Measurements from ENCODE around the gene WDR37. TPM values are rescaled to one million over a fixed set of nuclear protein-coding genes. Genes with fewer than 3 reads are reported as not detected.

The WDR37 gene
- polyA plus RNA-seq, 2 of the 4 experiments (the other 2 are of a cell fraction), result 5.9 to 7.1 TPM

DNA sequence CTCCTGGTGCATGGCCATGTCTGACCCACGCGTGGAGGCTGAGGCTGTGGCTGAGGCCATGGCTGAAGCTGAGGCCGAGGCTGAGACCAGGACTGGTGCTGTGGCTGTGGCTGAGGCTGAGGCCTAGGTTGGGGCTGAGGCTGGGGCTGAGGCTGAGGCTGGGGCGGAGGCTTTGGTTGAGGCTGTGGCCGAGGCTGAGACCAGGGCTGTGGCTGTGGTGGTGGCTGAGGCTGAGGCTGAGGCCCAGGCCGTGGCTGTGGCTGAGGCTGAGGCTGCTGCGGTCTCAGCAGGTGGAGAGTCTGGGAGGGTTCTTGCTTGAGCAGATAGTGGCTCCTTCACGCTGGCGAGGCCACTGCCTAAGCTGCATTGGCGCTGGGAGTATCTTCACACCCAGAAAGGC, 76.4 kb downstream of the WDR37 start:
- no peak for ATAC-seq
- WGBS (ENCODE audit: missing lambda C conversion rate), result 82% methylated on average over 10 of the region's 10 CpGs
- Histone ChIP-seq H3K4me1 (no peaks in the 10 kb centered on the region), H3K9me3 (no peaks in the 10 kb centered on the region), H3K4me2 (no peak overlapping the region), H3K4me3 (no peak overlapping the region), H3K27ac (no peak overlapping the region)
- CTCF ChIA-PET, result interaction anchor here (1.5 kb wide), 1 partner anchor 13 kb away, joined by 3 read pairs; no protein-coding TSS in a partner anchor
- FAIRE-seq, result no peak
- POLR2A ChIA-PET, result no interaction called here
- DNase-seq (ENCODE audit: low read depth in 1 of 2, low spot score in 1 of 2), result no peak
- TF ChIP-seq NR3C1 (IDR thresholded peaks at IDR 0.05) (no peak), SREBF2 (IDR thresholded peaks at IDR 0.05) (no peak), HOXB5 (CRISPR knock-in tag; IDR thresholded peaks at IDR 0.05) (no peak), ZNF302 (CRISPR knock-in tag; IDR thresholded peaks at IDR 0.05) (no peak), CEBPB (IDR thresholded peaks at IDR 0.05) (no peak), RNF2 (IDR thresholded peaks at IDR 0.05; ENCODE audit: borderline replicate concordance, low read depth) (no peak), MAZ (IDR thresholded peaks at IDR 0.05; ENCODE audit: borderline replicate concordance, low read depth, low read length) (no peak), HOXB13 (CRISPR knock-in tag; IDR thresholded peaks at IDR 0.05; ENCODE audit: low read depth) (no peak)
- TF ChIP-seq, protein P1, sequence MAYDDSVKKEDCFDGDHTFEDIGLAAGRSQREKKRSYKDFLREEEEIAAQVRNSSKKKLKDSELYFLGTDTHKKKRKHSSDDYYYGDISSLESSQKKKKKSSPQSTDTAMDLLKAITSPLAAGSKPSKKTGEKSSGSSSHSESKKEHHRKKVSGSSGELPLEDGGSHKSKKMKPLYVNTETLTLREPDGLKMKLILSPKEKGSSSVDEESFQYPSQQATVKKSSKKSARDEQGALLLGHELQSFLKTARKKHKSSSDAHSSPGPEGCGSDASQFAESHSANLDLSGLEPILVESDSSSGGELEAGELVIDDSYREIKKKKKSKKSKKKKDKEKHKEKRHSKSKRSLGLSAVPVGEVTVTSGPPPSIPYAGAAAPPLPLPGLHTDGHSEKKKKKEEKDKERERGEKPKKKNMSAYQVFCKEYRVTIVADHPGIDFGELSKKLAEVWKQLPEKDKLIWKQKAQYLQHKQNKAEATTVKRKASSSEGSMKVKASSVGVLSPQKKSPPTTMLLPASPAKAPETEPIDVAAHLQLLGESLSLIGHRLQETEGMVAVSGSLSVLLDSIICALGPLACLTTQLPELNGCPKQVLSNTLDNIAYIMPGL (CRISPR knock-in tag; IDR thresholded peaks at IDR 0.05; ENCODE audit: borderline replicate concordance), result no peak
- TF ChIP-seq, protein P2, sequence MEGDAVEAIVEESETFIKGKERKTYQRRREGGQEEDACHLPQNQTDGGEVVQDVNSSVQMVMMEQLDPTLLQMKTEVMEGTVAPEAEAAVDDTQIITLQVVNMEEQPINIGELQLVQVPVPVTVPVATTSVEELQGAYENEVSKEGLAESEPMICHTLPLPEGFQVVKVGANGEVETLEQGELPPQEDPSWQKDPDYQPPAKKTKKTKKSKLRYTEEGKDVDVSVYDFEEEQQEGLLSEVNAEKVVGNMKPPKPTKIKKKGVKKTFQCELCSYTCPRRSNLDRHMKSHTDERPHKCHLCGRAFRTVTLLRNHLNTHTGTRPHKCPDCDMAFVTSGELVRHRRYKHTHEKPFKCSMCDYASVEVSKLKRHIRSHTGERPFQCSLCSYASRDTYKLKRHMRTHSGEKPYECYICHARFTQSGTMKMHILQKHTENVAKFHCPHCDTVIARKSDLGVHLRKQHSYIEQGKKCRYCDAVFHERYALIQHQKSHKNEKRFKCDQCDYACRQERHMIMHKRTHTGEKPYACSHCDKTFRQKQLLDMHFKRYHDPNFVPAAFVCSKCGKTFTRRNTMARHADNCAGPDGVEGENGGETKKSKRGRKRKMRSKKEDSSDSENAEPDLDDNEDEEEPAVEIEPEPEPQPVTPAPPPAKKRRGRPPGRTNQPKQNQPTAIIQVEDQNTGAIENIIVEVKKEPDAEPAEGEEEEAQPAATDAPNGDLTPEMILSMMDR (IDR thresholded peaks at IDR 0.05), result no peak
- TF ChIP-seq, protein P3, sequence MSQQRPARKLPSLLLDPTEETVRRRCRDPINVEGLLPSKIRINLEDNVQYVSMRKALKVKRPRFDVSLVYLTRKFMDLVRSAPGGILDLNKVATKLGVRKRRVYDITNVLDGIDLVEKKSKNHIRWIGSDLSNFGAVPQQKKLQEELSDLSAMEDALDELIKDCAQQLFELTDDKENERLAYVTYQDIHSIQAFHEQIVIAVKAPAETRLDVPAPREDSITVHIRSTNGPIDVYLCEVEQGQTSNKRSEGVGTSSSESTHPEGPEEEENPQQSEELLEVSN (IDR thresholded peaks at IDR 0.05; ENCODE audit: borderline replicate concordance, low read depth), result no peak

DNA sequence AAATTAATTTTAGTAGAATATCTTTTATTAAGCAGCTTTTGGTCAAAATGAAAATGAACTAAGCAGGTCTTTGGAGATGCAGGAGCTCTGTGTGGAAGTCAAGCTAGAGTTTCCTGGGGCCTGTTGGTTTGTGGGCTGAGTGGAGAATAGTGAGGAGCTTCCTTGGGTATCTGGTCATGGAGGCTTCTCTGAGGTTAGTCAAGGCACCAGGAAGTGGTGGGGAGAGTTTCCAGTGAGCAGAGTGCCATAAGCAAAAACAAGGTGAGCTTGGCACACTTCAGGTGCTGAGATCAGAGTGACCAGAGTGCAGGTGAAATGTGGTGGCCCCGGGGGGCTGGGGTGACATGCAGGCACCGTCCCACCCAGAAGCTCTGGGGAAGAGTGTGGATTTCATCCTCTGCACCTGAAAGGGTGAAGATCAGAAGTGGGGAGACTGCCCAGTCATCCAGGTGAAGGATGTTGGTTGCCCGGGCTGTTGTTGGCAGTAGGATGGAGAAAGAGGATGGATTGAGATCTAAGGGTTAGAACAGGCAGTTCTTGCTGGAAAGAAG, 77.4 kb downstream of the WDR37 start:
- DNase-seq (ENCODE audit: low read depth in 1 of 2, low spot score in 1 of 2) (no peak), ATAC-seq (no peak), FAIRE-seq (no peak)
- Histone ChIP-seq H3K9me3 (peaks cover 4% of the 10 kb centered on the region; the same call in 2 of the 3 replicates), H3K4me3 (no peak overlapping the region), H3K27ac (no peak overlapping the region), H3K4me1 (no peaks in the 10 kb centered on the region), H3K4me2 (no peak overlapping the region)
- TF ChIP-seq NR3C1 (IDR thresholded peaks at IDR 0.05) (no peak), ZNF302 (CRISPR knock-in tag; IDR thresholded peaks at IDR 0.05) (no peak), CEBPB (IDR thresholded peaks at IDR 0.05) (no peak)
- TF ChIP-seq, protein P4, sequence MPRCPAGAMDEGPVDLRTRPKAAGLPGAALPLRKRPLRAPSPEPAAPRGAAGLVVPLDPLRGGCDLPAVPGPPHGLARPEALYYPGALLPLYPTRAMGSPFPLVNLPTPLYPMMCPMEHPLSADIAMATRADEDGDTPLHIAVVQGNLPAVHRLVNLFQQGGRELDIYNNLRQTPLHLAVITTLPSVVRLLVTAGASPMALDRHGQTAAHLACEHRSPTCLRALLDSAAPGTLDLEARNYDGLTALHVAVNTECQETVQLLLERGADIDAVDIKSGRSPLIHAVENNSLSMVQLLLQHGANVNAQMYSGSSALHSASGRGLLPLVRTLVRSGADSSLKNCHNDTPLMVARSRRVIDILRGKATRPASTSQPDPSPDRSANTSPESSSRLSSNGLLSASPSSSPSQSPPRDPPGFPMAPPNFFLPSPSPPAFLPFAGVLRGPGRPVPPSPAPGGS (IDR thresholded peaks at IDR 0.05), result no peak
- TF ChIP-seq, protein P1 (CRISPR knock-in tag; IDR thresholded peaks at IDR 0.05; ENCODE audit: borderline replicate concordance), result no peak
- CTCF ChIA-PET, result interaction anchor here (2.1 kb wide), 1 partner anchor 24 kb away, joined by 8 read pairs; no protein-coding TSS in a partner anchor
- POLR2A ChIA-PET, result no interaction called here
- WGBS (ENCODE audit: missing lambda C conversion rate), result 88% methylated on average over 3 of the region's 3 CpGs

DNA sequence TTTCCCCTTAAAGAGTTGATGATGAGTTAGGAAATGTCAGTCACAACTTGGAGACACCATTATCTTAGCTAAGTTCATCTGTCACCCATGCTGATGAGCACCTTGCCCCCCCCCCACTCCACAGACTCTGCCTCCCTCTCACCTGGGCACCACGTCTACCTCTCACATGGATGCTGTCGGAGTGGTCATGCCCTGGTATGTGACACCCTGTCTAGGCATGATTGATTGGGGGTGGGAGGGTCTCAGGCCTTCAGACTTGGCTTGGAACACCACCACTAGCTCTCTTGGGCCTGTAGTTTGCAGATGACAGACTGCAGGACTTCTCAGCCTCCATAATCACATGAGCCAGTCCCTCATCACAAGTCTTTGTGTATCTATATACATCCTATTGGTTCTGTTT, 78.0 kb downstream of the WDR37 start:
- DNase-seq (ENCODE audit: low read depth in 1 of 2, low spot score in 1 of 2), result no peak
- Histone ChIP-seq H3K9me3 (peaks cover 8% of the 10 kb centered on the region; the same call in 2 of the 3 replicates), H3K4me3 (no peak overlapping the region), H3K4me2 (no peak overlapping the region), H3K4me1 (no peaks in the 10 kb centered on the region), H3K27ac (no peak overlapping the region)
- no peak for ATAC-seq
- ChIA-PET CTCF (interaction anchor here (2.1 kb wide), 1 partner anchor 24 kb away, joined by 8 read pairs; no protein-coding TSS in a partner anchor), POLR2A (no interaction called here)
- WGBS (ENCODE audit: missing lambda C conversion rate), result 43% methylated on average over 2 of the region's 2 CpGs
- FAIRE-seq, result no peak
- TF ChIP-seq EHMT2 (IDR thresholded peaks at IDR 0.05; ENCODE audit: low read depth) (no peak), GATA3 (IDR thresholded peaks at IDR 0.05; ENCODE audit: borderline replicate concordance) (no peak), HEYL (CRISPR knock-in tag; IDR thresholded peaks at IDR 0.05) (no peak), TFCP2L1 (CRISPR knock-in tag; IDR thresholded peaks at IDR 0.05) (no peak), MAZ (IDR thresholded peaks at IDR 0.05; ENCODE audit: borderline replicate concordance, low read depth, low read length) (no peak), RNF2 (IDR thresholded peaks at IDR 0.05; ENCODE audit: borderline replicate concordance, low read depth) (no peak), HDAC2 (IDR thresholded peaks at IDR 0.05) (no peak)
- TF ChIP-seq, protein P5, sequence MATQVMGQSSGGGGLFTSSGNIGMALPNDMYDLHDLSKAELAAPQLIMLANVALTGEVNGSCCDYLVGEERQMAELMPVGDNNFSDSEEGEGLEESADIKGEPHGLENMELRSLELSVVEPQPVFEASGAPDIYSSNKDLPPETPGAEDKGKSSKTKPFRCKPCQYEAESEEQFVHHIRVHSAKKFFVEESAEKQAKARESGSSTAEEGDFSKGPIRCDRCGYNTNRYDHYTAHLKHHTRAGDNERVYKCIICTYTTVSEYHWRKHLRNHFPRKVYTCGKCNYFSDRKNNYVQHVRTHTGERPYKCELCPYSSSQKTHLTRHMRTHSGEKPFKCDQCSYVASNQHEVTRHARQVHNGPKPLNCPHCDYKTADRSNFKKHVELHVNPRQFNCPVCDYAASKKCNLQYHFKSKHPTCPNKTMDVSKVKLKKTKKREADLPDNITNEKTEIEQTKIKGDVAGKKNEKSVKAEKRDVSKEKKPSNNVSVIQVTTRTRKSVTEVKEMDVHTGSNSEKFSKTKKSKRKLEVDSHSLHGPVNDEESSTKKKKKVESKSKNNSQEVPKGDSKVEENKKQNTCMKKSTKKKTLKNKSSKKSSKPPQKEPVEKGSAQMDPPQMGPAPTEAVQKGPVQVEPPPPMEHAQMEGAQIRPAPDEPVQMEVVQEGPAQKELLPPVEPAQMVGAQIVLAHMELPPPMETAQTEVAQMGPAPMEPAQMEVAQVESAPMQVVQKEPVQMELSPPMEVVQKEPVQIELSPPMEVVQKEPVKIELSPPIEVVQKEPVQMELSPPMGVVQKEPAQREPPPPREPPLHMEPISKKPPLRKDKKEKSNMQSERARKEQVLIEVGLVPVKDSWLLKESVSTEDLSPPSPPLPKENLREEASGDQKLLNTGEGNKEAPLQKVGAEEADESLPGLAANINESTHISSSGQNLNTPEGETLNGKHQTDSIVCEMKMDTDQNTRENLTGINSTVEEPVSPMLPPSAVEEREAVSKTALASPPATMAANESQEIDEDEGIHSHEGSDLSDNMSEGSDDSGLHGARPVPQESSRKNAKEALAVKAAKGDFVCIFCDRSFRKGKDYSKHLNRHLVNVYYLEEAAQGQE (IDR thresholded peaks at IDR 0.05), result no peak
- TF ChIP-seq, protein P6, sequence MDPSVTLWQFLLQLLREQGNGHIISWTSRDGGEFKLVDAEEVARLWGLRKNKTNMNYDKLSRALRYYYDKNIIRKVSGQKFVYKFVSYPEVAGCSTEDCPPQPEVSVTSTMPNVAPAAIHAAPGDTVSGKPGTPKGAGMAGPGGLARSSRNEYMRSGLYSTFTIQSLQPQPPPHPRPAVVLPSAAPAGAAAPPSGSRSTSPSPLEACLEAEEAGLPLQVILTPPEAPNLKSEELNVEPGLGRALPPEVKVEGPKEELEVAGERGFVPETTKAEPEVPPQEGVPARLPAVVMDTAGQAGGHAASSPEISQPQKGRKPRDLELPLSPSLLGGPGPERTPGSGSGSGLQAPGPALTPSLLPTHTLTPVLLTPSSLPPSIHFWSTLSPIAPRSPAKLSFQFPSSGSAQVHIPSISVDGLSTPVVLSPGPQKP (IDR thresholded peaks at IDR 0.05; ENCODE audit: low read depth, low read length), result no peak
